ENCODE measurements around the gene YAP1.

GRCh38 chr11:102188488-102188887 lies 78.2 kb downstream of the YAP1 start:
- TF ChIP-seq, protein P1, sequence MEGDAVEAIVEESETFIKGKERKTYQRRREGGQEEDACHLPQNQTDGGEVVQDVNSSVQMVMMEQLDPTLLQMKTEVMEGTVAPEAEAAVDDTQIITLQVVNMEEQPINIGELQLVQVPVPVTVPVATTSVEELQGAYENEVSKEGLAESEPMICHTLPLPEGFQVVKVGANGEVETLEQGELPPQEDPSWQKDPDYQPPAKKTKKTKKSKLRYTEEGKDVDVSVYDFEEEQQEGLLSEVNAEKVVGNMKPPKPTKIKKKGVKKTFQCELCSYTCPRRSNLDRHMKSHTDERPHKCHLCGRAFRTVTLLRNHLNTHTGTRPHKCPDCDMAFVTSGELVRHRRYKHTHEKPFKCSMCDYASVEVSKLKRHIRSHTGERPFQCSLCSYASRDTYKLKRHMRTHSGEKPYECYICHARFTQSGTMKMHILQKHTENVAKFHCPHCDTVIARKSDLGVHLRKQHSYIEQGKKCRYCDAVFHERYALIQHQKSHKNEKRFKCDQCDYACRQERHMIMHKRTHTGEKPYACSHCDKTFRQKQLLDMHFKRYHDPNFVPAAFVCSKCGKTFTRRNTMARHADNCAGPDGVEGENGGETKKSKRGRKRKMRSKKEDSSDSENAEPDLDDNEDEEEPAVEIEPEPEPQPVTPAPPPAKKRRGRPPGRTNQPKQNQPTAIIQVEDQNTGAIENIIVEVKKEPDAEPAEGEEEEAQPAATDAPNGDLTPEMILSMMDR (IDR thresholded peaks at IDR 0.05; ENCODE audit: borderline replicate concordance, extremely low read depth, low read length, poor library complexity, severe bottlenecking): no peak
- no peak for TF ChIP-seq EZH2 (IDR thresholded peaks at IDR 0.05; ENCODE audit: borderline replicate concordance, low read depth, low read length, severe bottlenecking)

Measured in DND-41 (cell line).